ENCODE data around the gene SUB1. TPM values are rescaled to one million over a fixed set of nuclear protein-coding genes. Genes with fewer than 3 reads are reported as not detected.

The SUB1 gene
- total RNA-seq, 1 experiment from 2014 or later = 288 TPM

DNA sequence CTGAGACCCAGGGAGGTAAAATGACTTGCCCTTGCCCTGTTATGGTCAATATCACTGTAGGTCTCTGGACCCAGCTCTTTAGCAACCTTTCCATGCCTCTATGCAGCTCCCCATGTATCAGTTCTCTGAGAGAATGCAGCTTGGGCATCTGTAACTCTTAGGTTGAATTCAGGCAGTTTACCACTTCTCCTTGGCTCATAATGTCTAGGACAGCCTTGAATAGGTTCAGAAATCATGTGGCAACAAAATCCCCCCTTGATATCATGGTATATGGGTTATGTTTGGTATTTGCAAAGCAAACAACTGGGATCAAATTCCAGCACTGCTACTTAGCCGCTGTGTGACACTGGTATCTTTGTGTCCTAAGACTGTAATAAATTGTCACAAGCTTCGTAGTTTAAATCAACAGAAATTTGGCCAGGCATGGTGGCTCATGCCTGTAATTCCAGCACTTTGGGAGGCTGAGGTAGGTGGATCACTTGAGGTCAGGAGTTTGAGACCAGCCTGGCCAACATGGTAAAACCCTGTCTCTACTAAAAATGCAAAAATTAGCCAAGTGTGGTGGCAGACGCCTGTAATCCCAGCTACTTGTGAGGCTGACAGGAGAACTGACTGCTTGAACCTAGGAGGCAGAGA lies 10.7 kb upstream of the SUB1 start:
- Histone ChIP-seq H2AFZ (ENCODE audit: low read length) (no peak overlapping the region), H4K8ac (replicated peaks; ENCODE audit: insufficient read length, low read depth, low read length) (no peak overlapping the region), H3K79me1 (ENCODE audit: insufficient read depth, low read depth, low read length, poor library complexity, severe bottlenecking) (no peaks in the 10 kb centered on the region), H2BK120ac (ENCODE audit: low read depth, low read length, poor library complexity, severe bottlenecking) (no peak overlapping the region), H2AK5ac (ENCODE audit: insufficient read length, low read length) (no peak overlapping the region), H2BK12ac (ENCODE audit: insufficient read length, low read depth, low read length) (no peak overlapping the region), H3K18ac (ENCODE audit: insufficient read length, low read depth, low read length) (no peak overlapping the region), H3K9me3 (ENCODE audit: control insufficient read depth, low read depth, low read length) (no peaks in the 10 kb centered on the region), H3K4ac (ENCODE audit: low read depth, low read length) (no peak overlapping the region), H3K79me2 (ENCODE audit: insufficient read depth, low read length) (no peaks in the 10 kb centered on the region), H3K9ac (ENCODE audit: extremely low read depth, insufficient read length, low read length) (no peak overlapping the region), H2BK20ac (ENCODE audit: low read depth, low read length, poor library complexity, severe bottlenecking) (no peak overlapping the region), H3K23ac (ENCODE audit: insufficient read length, low read depth, low read length) (no peak overlapping the region), H3K14ac (ENCODE audit: insufficient read depth, low read length) (no peak overlapping the region), H3K56ac (ENCODE audit: insufficient read length, low read depth, low read length) (no peak overlapping the region), H3K27ac (ENCODE audit: insufficient read length, low read depth, low read length) (no peak overlapping the region), H2BK5ac (ENCODE audit: insufficient read length, low read length) (no peak overlapping the region), H3K27me3 (ENCODE audit: insufficient read depth, low read length) (no peaks in the 10 kb centered on the region), H3K4me2 (ENCODE audit: insufficient read depth, insufficient read length, low read length) (no peak overlapping the region), H3K4me1 (ENCODE audit: insufficient read depth, low read length) (no peaks in the 10 kb centered on the region), H4K5ac (ENCODE audit: insufficient read length, low read depth, low read length) (no peak overlapping the region), H4K20me1 (ENCODE audit: control insufficient read depth, insufficient read depth, insufficient read length) (no peaks in the 10 kb centered on the region), H4K91ac (ENCODE audit: insufficient read length, low read depth, low read length) (no peak overlapping the region), H3T11ph (ENCODE audit: low read length) (no peak overlapping the region), H2BK15ac (ENCODE audit: low read depth, low read length) (no peak overlapping the region), H3K23me2 (ENCODE audit: insufficient read length, low read depth, low read length, poor library complexity, severe bottlenecking) (no peaks in the 10 kb centered on the region)
- H3K27ac Mint-ChIP-seq = no peak overlapping the region
- no CpG with 5 or more reads among the region's 3 CpGs for WGBS (ENCODE audit: extremely low coverage, insufficient read length, low lambda C conversion rate)
- no peaks in the 10 kb centered on the region; the same call in 1 of the 2 replicates for H3K27me3 Mint-ChIP-seq (ENCODE audit: low read depth)
- TF ChIP-seq, protein P1, sequence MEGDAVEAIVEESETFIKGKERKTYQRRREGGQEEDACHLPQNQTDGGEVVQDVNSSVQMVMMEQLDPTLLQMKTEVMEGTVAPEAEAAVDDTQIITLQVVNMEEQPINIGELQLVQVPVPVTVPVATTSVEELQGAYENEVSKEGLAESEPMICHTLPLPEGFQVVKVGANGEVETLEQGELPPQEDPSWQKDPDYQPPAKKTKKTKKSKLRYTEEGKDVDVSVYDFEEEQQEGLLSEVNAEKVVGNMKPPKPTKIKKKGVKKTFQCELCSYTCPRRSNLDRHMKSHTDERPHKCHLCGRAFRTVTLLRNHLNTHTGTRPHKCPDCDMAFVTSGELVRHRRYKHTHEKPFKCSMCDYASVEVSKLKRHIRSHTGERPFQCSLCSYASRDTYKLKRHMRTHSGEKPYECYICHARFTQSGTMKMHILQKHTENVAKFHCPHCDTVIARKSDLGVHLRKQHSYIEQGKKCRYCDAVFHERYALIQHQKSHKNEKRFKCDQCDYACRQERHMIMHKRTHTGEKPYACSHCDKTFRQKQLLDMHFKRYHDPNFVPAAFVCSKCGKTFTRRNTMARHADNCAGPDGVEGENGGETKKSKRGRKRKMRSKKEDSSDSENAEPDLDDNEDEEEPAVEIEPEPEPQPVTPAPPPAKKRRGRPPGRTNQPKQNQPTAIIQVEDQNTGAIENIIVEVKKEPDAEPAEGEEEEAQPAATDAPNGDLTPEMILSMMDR (conservative IDR thresholded peaks at IDR 0.05) = no peak
- no peak overlapping the region for H3K4me3 Mint-ChIP-seq
- no peaks in the 10 kb centered on the region for H3K36me3 Mint-ChIP-seq (ENCODE audit: insufficient read depth in 1 of 3, low read depth in 3 of 3)
- peaks cover 0 to 2% of the 10 kb centered on the region in 2 experiments; a peak in 1 of 5 replicates for H3K9me3 Mint-ChIP-seq
- H3K4me1 Mint-ChIP-seq = peaks cover 7 to 14% of the 10 kb centered on the region in 2 experiments; a peak in 3 of 4 replicates
- no peak for DNase-seq

All from H9 (cell line).